Choroid plexus epithelial cell (primary cell): ENCODE results near the gene FKBP1A.

Experiments
- DNase-seq: peaks from one replicate; pipeline ENCODE4 v3.0.0-alpha.2; 2010; ENCODE audit warnings: low read depth
- H3K4me3 ChIP-seq: 2 replicates; pipeline ENCODE4 v1.5.1; 2011; ENCODE audit warnings: low read depth, mild to moderate bottlenecking, control low read depth, low read length, moderate library complexity
- CTCF ChIP-seq: conservative IDR thresholded peaks from 2 replicates; pipeline ENCODE4 v1.5.1; 2011; ENCODE audit warnings: low read depth, mild to moderate bottlenecking, control low read depth, inconsistent platforms, low read length, moderate library complexity

The FKBP1A gene

GRCh38 chr20:1392693-1393506 is at the start of gene FKBP1A:
Gene FKBP1A, minus strand, starts transcription at chr20:1393054. Its CDS starts 56 bp downstream, at chr20:1392998.
- peak; percentile 89 for DNase-seq
- peak within 1 kb of the TSS; percentile 75 for H3K4me3 ChIP-seq
- TF ChIP-seq CTCF: no peak

GRCh38 chr20:1442304-1442703 is 49.5 kb upstream of the FKBP1A start:
- no peak for DNase-seq
- no peak overlapping the region for H3K4me3 ChIP-seq
- TF ChIP-seq CTCF: no peak

GRCh38 chr20:1441133-1441532 is 48.3 kb upstream of the FKBP1A start:
- no peak overlapping the region for H3K4me3 ChIP-seq
- no peak for DNase-seq
- TF ChIP-seq CTCF: no peak

- peak; percentile 45 for DNase-seq
- H3K4me3 ChIP-seq: no peak overlapping the region
- TF ChIP-seq CTCF: peak; percentile 69
Measured at GRCh38 chr20:1440024-1440423, 47.2 kb upstream of the FKBP1A start.

- DNase-seq: no peak
- TF ChIP-seq CTCF: no peak
- no peak overlapping the region for H3K4me3 ChIP-seq
Measured at GRCh38 chr20:1438361-1438760, 45.5 kb upstream of the FKBP1A start.

GRCh38 chr20:1437235-1437904 is 44.5 kb upstream of the FKBP1A start:
- peak; percentile 94 for DNase-seq
- H3K4me3 ChIP-seq: no peak overlapping the region
- TF ChIP-seq CTCF: peak; percentile 93
